Measurements from ENCODE around the gene SMIM20.

SMIM20 gene

GRCh38 chr4:25937801-25938200, 23.8 kb downstream of the SMIM20 start:
- DNase-seq = no peak
- Histone ChIP-seq H3K4me3 (ENCODE audit: control insufficient read depth in 1 of 7, extremely low read depth in 1 of 7, insufficient read depth in 4 of 7, low read depth in 2 of 7, low read length in 6 of 7) (no peak overlapping the region), H3K27me3 (replicated peaks in 2 of 5; ENCODE audit: control insufficient read depth in 4 of 5, insufficient read depth in 5 of 5, low read length in 4 of 5) (no peaks in the 10 kb centered on the region), H3K9me3 (ENCODE audit: control extremely low read depth in 1 of 5, control insufficient read depth in 4 of 5, insufficient read depth in 2 of 5, low read depth in 1 of 5, low read length in 4 of 5) (peaks cover 0 to 2% (median 0%) of the 10 kb centered on the region in 5 experiments), H3K36me3 (ENCODE audit: control insufficient read depth in 4 of 4, insufficient read depth in 4 of 4, low read length in 3 of 4) (no peaks in the 10 kb centered on the region), H3K27ac (ENCODE audit: insufficient read depth in 1 of 2, low read depth in 1 of 2, low read length in 2 of 2, poor library complexity in 1 of 2, severe bottlenecking in 2 of 2) (no peak overlapping the region), H3K4me1 (ENCODE audit: control extremely low read depth in 1 of 4, control insufficient read depth in 4 of 4, insufficient read depth in 4 of 4, low read length in 3 of 4) (no peaks in the 10 kb centered on the region)
- ChIA-PET CTCF (no interaction called here), POLR2A (no interaction called here)
- no CpG with 5 or more reads among the region's 1 CpG for WGBS (ENCODE audit: insufficient coverage)

GRCh38 chr4:25938366-25938765, 24.3 kb downstream of the SMIM20 start:
- H3K27me3 ChIP-seq (replicated peaks in 2 of 5; ENCODE audit: control insufficient read depth in 4 of 5, insufficient read depth in 5 of 5, low read length in 4 of 5) = no peaks in the 10 kb centered on the region
- H3K36me3 ChIP-seq (ENCODE audit: control insufficient read depth in 4 of 4, insufficient read depth in 4 of 4, low read length in 3 of 4) = no peaks in the 10 kb centered on the region
- no peak overlapping the region for H3K27ac ChIP-seq (ENCODE audit: insufficient read depth in 1 of 2, low read depth in 1 of 2, low read length in 2 of 2, poor library complexity in 1 of 2, severe bottlenecking in 2 of 2)
- H3K4me3 ChIP-seq (ENCODE audit: control insufficient read depth in 1 of 7, extremely low read depth in 1 of 7, insufficient read depth in 4 of 7, low read depth in 2 of 7, low read length in 6 of 7) = no peak overlapping the region
- 98% methylated on average over 6 of the region's 6 CpGs for WGBS (ENCODE audit: insufficient coverage)
- ChIA-PET POLR2A (no interaction called here), CTCF (no interaction called here)
- peaks cover 0 to 2% (median 0%) of the 10 kb centered on the region in 5 experiments for H3K9me3 ChIP-seq (ENCODE audit: control extremely low read depth in 1 of 5, control insufficient read depth in 4 of 5, insufficient read depth in 2 of 5, low read depth in 1 of 5, low read length in 4 of 5)
- H3K4me1 ChIP-seq (ENCODE audit: control extremely low read depth in 1 of 4, control insufficient read depth in 4 of 4, insufficient read depth in 4 of 4, low read length in 3 of 4) = no peaks in the 10 kb centered on the region
- DNase-seq = no peak

GRCh38 chr4:25938787-25939186, 24.8 kb downstream of the SMIM20 start:
- DNase-seq = no peak
- WGBS (ENCODE audit: insufficient coverage) = 71% methylated on average over 2 of the region's 3 CpGs
- H3K4me1 ChIP-seq (ENCODE audit: control extremely low read depth in 1 of 4, control insufficient read depth in 4 of 4, insufficient read depth in 4 of 4, low read length in 3 of 4) = no peaks in the 10 kb centered on the region
- H3K36me3 ChIP-seq (ENCODE audit: control insufficient read depth in 4 of 4, insufficient read depth in 4 of 4, low read length in 3 of 4) = no peaks in the 10 kb centered on the region
- H3K27ac ChIP-seq (ENCODE audit: insufficient read depth in 1 of 2, low read depth in 1 of 2, low read length in 2 of 2, poor library complexity in 1 of 2, severe bottlenecking in 2 of 2) = no peak overlapping the region
- peaks cover 0 to 2% (median 0%) of the 10 kb centered on the region in 5 experiments for H3K9me3 ChIP-seq (ENCODE audit: control extremely low read depth in 1 of 5, control insufficient read depth in 4 of 5, insufficient read depth in 2 of 5, low read depth in 1 of 5, low read length in 4 of 5)
- no peaks in the 10 kb centered on the region for H3K27me3 ChIP-seq (replicated peaks in 2 of 5; ENCODE audit: control insufficient read depth in 4 of 5, insufficient read depth in 5 of 5, low read length in 4 of 5)
- ChIA-PET CTCF (no interaction called here), POLR2A (no interaction called here)
- H3K4me3 ChIP-seq (ENCODE audit: control insufficient read depth in 1 of 7, extremely low read depth in 1 of 7, insufficient read depth in 4 of 7, low read depth in 2 of 7, low read length in 6 of 7) = no peak overlapping the region

- POLR2A ChIA-PET = no interaction called here
Observed at GRCh38 chr4:25939330-25939729, 25.3 kb downstream of the SMIM20 start.

GRCh38 chr4:25941457-25942221, 27.6 kb downstream of the SMIM20 start:
- Histone ChIP-seq H3K4me1 (ENCODE audit: control extremely low read depth in 1 of 4, control insufficient read depth in 4 of 4, insufficient read depth in 4 of 4, low read length in 3 of 4) (no peaks in the 10 kb centered on the region), H3K36me3 (ENCODE audit: control insufficient read depth in 4 of 4, insufficient read depth in 4 of 4, low read length in 3 of 4) (no peaks in the 10 kb centered on the region), H3K4me3 (ENCODE audit: control insufficient read depth in 1 of 7, extremely low read depth in 1 of 7, insufficient read depth in 4 of 7, low read depth in 2 of 7, low read length in 6 of 7) (no peak overlapping the region), H3K9me3 (ENCODE audit: control extremely low read depth in 1 of 5, control insufficient read depth in 4 of 5, insufficient read depth in 2 of 5, low read depth in 1 of 5, low read length in 4 of 5) (peaks cover 0 to under 1% (median 0%) of the 10 kb centered on the region in 5 experiments), H3K27ac (ENCODE audit: insufficient read depth in 1 of 2, low read depth in 1 of 2, low read length in 2 of 2, poor library complexity in 1 of 2, severe bottlenecking in 2 of 2) (no peak overlapping the region), H3K27me3 (replicated peaks in 2 of 5; ENCODE audit: control insufficient read depth in 4 of 5, insufficient read depth in 5 of 5, low read length in 4 of 5) (no peaks in the 10 kb centered on the region)
- ChIA-PET POLR2A (interaction anchor here (0.6 kb wide), 1 partner anchor 1492 kb away, joined by 3 read pairs; no protein-coding TSS in a partner anchor), CTCF (interaction anchor here (1.1 to 1.2 kb wide), 2 partner anchors 72 to 131 kb away, joined by 3 read pairs; no protein-coding TSS in a partner anchor)
- no peak for DNase-seq
- 100% methylated on average over 1 of the region's 3 CpGs for WGBS (ENCODE audit: insufficient coverage)

More at GRCh38 chr4:25939330-25939729, 25.3 kb downstream of the SMIM20 start:
- no peak for DNase-seq
- Histone ChIP-seq H3K27ac (ENCODE audit: insufficient read depth in 1 of 2, low read depth in 1 of 2, low read length in 2 of 2, poor library complexity in 1 of 2, severe bottlenecking in 2 of 2) (no peak overlapping the region), H3K4me1 (ENCODE audit: control extremely low read depth in 1 of 4, control insufficient read depth in 4 of 4, insufficient read depth in 4 of 4, low read length in 3 of 4) (no peaks in the 10 kb centered on the region), H3K4me3 (ENCODE audit: control insufficient read depth in 1 of 7, extremely low read depth in 1 of 7, insufficient read depth in 4 of 7, low read depth in 2 of 7, low read length in 6 of 7) (no peak overlapping the region), H3K27me3 (replicated peaks in 2 of 5; ENCODE audit: control insufficient read depth in 4 of 5, insufficient read depth in 5 of 5, low read length in 4 of 5) (no peaks in the 10 kb centered on the region), H3K36me3 (ENCODE audit: control insufficient read depth in 4 of 4, insufficient read depth in 4 of 4, low read length in 3 of 4) (no peaks in the 10 kb centered on the region), H3K9me3 (ENCODE audit: control extremely low read depth in 1 of 5, control insufficient read depth in 4 of 5, insufficient read depth in 2 of 5, low read depth in 1 of 5, low read length in 4 of 5) (peaks cover 0 to 2% (median 0%) of the 10 kb centered on the region in 5 experiments)
- CTCF ChIA-PET = no interaction called here
- whole genome bisulfite sequencing (ENCODE audit: insufficient coverage) = 83% methylated on average over 3 of the region's 4 CpGs

- CTCF ChIA-PET = interaction anchor here (0.8 kb wide), 1 partner anchor 102 kb away, joined by 3 read pairs; no protein-coding TSS in a partner anchor
- DNase-seq = no peak
- no peaks in the 10 kb centered on the region for H3K27me3 ChIP-seq (replicated peaks in 2 of 5; ENCODE audit: control insufficient read depth in 4 of 5, insufficient read depth in 5 of 5, low read length in 4 of 5)
- no peaks in the 10 kb centered on the region for H3K4me1 ChIP-seq (ENCODE audit: control extremely low read depth in 1 of 4, control insufficient read depth in 4 of 4, insufficient read depth in 4 of 4, low read length in 3 of 4)
- POLR2A ChIA-PET = no interaction called here
- H3K4me3 ChIP-seq (ENCODE audit: control insufficient read depth in 1 of 7, extremely low read depth in 1 of 7, insufficient read depth in 4 of 7, low read depth in 2 of 7, low read length in 6 of 7) = no peak overlapping the region
- H3K9me3 ChIP-seq (ENCODE audit: control extremely low read depth in 1 of 5, control insufficient read depth in 4 of 5, insufficient read depth in 2 of 5, low read depth in 1 of 5, low read length in 4 of 5) = no peaks in the 10 kb centered on the region
- no peaks in the 10 kb centered on the region for H3K36me3 ChIP-seq (ENCODE audit: control insufficient read depth in 4 of 4, insufficient read depth in 4 of 4, low read length in 3 of 4)
- no peak overlapping the region for H3K27ac ChIP-seq (ENCODE audit: insufficient read depth in 1 of 2, low read depth in 1 of 2, low read length in 2 of 2, poor library complexity in 1 of 2, severe bottlenecking in 2 of 2)
Observed at GRCh38 chr4:25943312-25943711, 29.3 kb downstream of the SMIM20 start.

- Histone ChIP-seq H3K27ac (ENCODE audit: insufficient read depth in 1 of 2, low read depth in 1 of 2, low read length in 2 of 2, poor library complexity in 1 of 2, severe bottlenecking in 2 of 2) (no peak overlapping the region), H3K4me1 (ENCODE audit: control extremely low read depth in 1 of 4, control insufficient read depth in 4 of 4, insufficient read depth in 4 of 4, low read length in 3 of 4) (no peaks in the 10 kb centered on the region), H3K36me3 (ENCODE audit: control insufficient read depth in 4 of 4, insufficient read depth in 4 of 4, low read length in 3 of 4) (no peaks in the 10 kb centered on the region), H3K4me3 (ENCODE audit: control insufficient read depth in 1 of 7, extremely low read depth in 1 of 7, insufficient read depth in 4 of 7, low read depth in 2 of 7, low read length in 6 of 7) (no peak overlapping the region), H3K27me3 (replicated peaks in 2 of 5; ENCODE audit: control insufficient read depth in 4 of 5, insufficient read depth in 5 of 5, low read length in 4 of 5) (no peaks in the 10 kb centered on the region), H3K9me3 (ENCODE audit: control extremely low read depth in 1 of 5, control insufficient read depth in 4 of 5, insufficient read depth in 2 of 5, low read depth in 1 of 5, low read length in 4 of 5) (no peaks in the 10 kb centered on the region)
- ChIA-PET POLR2A (no interaction called here), CTCF (no interaction called here)
- no peak for DNase-seq
Observed at GRCh38 chr4:25943805-25944204, 29.8 kb downstream of the SMIM20 start.

All from common myeloid progenitor, CD34-positive (primary cell).